ENCODE data around the gene SH3TC1.

Gene SH3TC1

DNA sequence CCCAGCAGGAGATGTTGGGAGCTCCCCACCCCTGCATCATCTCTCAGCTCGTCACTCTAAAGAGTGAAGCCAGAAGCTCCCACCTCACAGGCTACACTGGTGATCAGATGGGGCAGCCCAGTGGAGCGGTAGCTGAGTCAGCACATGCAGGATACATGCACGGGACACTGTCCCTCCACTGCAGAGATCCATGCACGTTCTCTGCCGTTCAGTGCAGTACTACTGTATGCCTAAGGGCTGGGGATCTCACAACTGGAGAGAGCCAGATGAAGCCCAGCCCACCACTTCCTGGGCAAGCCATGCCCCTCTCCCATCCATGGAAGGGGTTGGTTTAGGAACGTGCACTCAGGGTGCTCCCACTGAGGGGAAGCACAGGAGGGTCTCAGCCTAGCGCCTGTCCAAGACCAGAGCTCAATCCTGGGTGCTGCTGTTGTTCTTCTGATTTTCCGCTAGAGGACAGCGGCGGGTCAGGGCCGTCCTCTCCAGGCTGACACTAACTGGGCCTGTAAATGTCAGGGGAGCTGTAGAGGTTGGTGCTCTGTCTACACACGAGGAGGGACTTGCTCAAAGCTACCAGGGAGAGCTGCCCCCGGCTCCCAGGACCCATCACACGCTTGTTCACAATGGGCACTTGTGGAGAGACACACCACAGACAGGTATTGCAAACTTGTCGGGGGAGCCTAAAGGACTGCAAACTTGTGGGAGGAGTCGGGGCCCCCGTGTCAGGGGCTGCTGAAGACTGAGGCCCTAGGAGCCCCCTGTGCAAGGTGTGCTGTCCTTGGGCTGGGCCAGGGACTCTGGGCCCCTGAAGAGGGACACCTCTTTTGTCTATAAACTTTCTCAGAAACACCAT is 22.3 kb upstream of the SH3TC1 start:
- Histone ChIP-seq H3K79me2 (ENCODE audit: control insufficient read depth, insufficient read depth, low read length) (no peaks in the 10 kb centered on the region), H4K8ac (ENCODE audit: low read depth, low read length) (no peak overlapping the region), H2BK5ac (ENCODE audit: low read length) (no peak overlapping the region), H3K23ac (ENCODE audit: low read length) (no peak overlapping the region), H3K56ac (ENCODE audit: low read length) (no peak overlapping the region), H3K4me1 (ENCODE audit: control insufficient read depth, low read depth, low read length) (no peaks in the 10 kb centered on the region), H3K79me1 (ENCODE audit: low read length) (no peaks in the 10 kb centered on the region), H3K18ac (ENCODE audit: low read length) (no peak overlapping the region), H3K27me3 (ENCODE audit: insufficient read depth, low read length, poor library complexity) (no peaks in the 10 kb centered on the region), H2BK15ac (replicated peaks; ENCODE audit: low read depth) (no peak overlapping the region), H3K4ac (ENCODE audit: low read depth, low read length) (no peak overlapping the region), H3K36me3 (ENCODE audit: control insufficient read depth, insufficient read depth, low read length) (no peaks in the 10 kb centered on the region), H2BK120ac (ENCODE audit: low read depth, low read length) (no peak overlapping the region), H3K9ac (ENCODE audit: low read length) (no peak overlapping the region), H3K4me2 (ENCODE audit: low read length) (no peak overlapping the region), H3K27ac (ENCODE audit: low read depth, low read length) (no peak overlapping the region), H3K4me3 (ENCODE audit: low read length) (no peak overlapping the region), H2AK5ac (ENCODE audit: low read length) (no peak overlapping the region), H4K5ac (ENCODE audit: low read length) (no peak overlapping the region)
- no CpG with 5 or more reads among the region's 17 CpGs for WGBS (ENCODE audit: extremely low coverage, insufficient coverage, low lambda C conversion rate)
- peak; percentile 82 for DNase-seq

DNA sequence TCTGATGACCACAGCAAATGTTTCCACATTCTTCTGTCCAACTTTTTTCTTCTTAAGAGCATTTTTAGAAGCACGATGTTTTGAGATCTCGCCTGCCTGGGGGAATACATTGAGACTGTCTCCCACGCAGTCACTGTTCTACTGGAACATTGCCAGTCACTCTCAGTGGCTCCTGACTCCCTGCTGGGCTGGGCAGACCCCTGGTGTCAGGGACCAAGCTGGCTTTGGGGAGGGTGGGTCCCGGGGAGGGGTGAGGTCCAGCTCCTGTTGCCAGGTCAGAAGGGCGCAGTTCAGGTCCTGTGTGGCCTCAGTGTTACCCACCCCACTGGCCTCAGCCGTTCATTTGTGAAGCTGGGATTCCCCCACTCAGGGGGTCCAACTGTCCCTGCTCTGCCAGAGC is 21.5 kb upstream of the SH3TC1 start:
- H3K27me3 ChIP-seq (ENCODE audit: insufficient read depth, low read length, poor library complexity): no peaks in the 10 kb centered on the region
- no peak overlapping the region for H2BK15ac ChIP-seq (replicated peaks; ENCODE audit: low read depth)
- H3K23ac ChIP-seq (ENCODE audit: low read length): no peak overlapping the region
- no peak overlapping the region for H3K27ac ChIP-seq (ENCODE audit: low read depth, low read length)
- no peak overlapping the region for H2BK120ac ChIP-seq (ENCODE audit: low read depth, low read length)
- no peaks in the 10 kb centered on the region for H3K79me2 ChIP-seq (ENCODE audit: control insufficient read depth, insufficient read depth, low read length)
- no peak overlapping the region for H4K5ac ChIP-seq (ENCODE audit: low read length)
- no peaks in the 10 kb centered on the region for H3K4me1 ChIP-seq (ENCODE audit: control insufficient read depth, low read depth, low read length)
- H3K36me3 ChIP-seq (ENCODE audit: control insufficient read depth, insufficient read depth, low read length): no peaks in the 10 kb centered on the region
- no peaks in the 10 kb centered on the region for H3K79me1 ChIP-seq (ENCODE audit: low read length)
- WGBS (ENCODE audit: extremely low coverage, insufficient coverage, low lambda C conversion rate): no CpG with 5 or more reads among the region's 6 CpGs
- no peak for DNase-seq
- H3K56ac ChIP-seq (ENCODE audit: low read length): no peak overlapping the region
- H2AK5ac ChIP-seq (ENCODE audit: low read length): no peak overlapping the region
- H3K4me3 ChIP-seq (ENCODE audit: low read length): no peak overlapping the region
- no peak overlapping the region for H3K4ac ChIP-seq (ENCODE audit: low read depth, low read length)
- H3K9ac ChIP-seq (ENCODE audit: low read length): no peak overlapping the region
- no peak overlapping the region for H3K18ac ChIP-seq (ENCODE audit: low read length)
- H4K8ac ChIP-seq (ENCODE audit: low read depth, low read length): no peak overlapping the region
- no peak overlapping the region for H2BK5ac ChIP-seq (ENCODE audit: low read length)
- H3K4me2 ChIP-seq (ENCODE audit: low read length): no peak overlapping the region

DNA sequence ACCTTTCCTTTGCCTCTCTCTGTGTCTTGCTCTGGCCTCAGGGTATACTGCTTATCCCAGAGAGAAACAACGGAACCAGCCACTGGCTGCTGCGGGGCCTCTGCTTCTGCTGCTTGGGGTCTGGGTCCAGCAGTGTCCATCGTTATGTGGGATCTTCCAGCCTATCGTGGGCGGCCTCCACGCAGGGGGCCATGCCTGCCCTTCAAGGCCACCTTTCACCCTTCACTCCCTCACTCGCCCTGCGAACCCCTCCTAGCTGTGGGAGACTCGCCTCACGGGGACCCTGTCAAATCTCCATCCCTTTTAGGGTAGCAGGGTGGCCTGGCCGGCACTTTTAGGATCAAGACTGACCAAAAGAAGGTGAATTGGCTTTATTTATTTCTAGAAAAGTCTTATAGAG is 21.1 kb upstream of the SH3TC1 start:
- no peak for DNase-seq
- H3K36me3 ChIP-seq (ENCODE audit: control insufficient read depth, insufficient read depth, low read length): no peaks in the 10 kb centered on the region
- no peak overlapping the region for H3K23ac ChIP-seq (ENCODE audit: low read length)
- no peak overlapping the region for H3K27ac ChIP-seq (ENCODE audit: low read depth, low read length)
- no peaks in the 10 kb centered on the region for H3K79me2 ChIP-seq (ENCODE audit: control insufficient read depth, insufficient read depth, low read length)
- H3K9ac ChIP-seq (ENCODE audit: low read length): no peak overlapping the region
- H3K4me1 ChIP-seq (ENCODE audit: control insufficient read depth, low read depth, low read length): no peaks in the 10 kb centered on the region
- H4K5ac ChIP-seq (ENCODE audit: low read length): no peak overlapping the region
- no peak overlapping the region for H3K4me3 ChIP-seq (ENCODE audit: low read length)
- H2BK15ac ChIP-seq (replicated peaks; ENCODE audit: low read depth): no peak overlapping the region
- H4K8ac ChIP-seq (ENCODE audit: low read depth, low read length): no peak overlapping the region
- no CpG with 5 or more reads among the region's 11 CpGs for WGBS (ENCODE audit: extremely low coverage, insufficient coverage, low lambda C conversion rate)
- H2AK5ac ChIP-seq (ENCODE audit: low read length): no peak overlapping the region
- H3K4me2 ChIP-seq (ENCODE audit: low read length): no peak overlapping the region
- no peak overlapping the region for H3K4ac ChIP-seq (ENCODE audit: low read depth, low read length)
- no peaks in the 10 kb centered on the region for H3K27me3 ChIP-seq (ENCODE audit: insufficient read depth, low read length, poor library complexity)
- no peak overlapping the region for H3K56ac ChIP-seq (ENCODE audit: low read length)
- no peak overlapping the region for H3K18ac ChIP-seq (ENCODE audit: low read length)
- no peak overlapping the region for H2BK120ac ChIP-seq (ENCODE audit: low read depth, low read length)
- H3K79me1 ChIP-seq (ENCODE audit: low read length): no peaks in the 10 kb centered on the region
- H2BK5ac ChIP-seq (ENCODE audit: low read length): no peak overlapping the region

DNA sequence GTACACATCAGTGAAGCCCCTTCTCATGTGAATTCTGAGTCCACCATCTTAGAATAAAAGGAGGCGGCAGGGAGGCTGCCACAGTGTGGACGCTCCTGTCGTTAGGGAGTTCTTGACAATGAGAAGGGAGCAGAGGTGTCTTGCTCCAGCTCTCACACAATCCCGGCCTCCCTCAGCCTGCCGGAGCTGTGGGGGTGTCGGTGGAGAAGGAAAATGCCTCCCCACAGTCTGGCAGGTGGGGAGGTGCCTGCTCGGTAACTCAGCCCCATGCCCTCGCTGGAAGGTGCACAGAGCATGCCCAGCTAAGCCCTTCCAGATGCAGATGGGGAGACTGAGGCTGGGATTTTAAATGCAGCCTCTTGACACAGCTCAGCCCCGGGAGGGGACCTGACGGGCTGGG is 20.0 kb upstream of the SH3TC1 start:
- Histone ChIP-seq H3K23ac (ENCODE audit: low read length) (no peak overlapping the region), H2BK5ac (ENCODE audit: low read length) (no peak overlapping the region), H2BK120ac (ENCODE audit: low read depth, low read length) (no peak overlapping the region), H2AK5ac (ENCODE audit: low read length) (no peak overlapping the region), H3K4me1 (ENCODE audit: control insufficient read depth, low read depth, low read length) (no peaks in the 10 kb centered on the region), H2BK15ac (replicated peaks; ENCODE audit: low read depth) (no peak overlapping the region), H4K5ac (ENCODE audit: low read length) (no peak overlapping the region), H3K9ac (ENCODE audit: low read length) (no peak overlapping the region), H3K4ac (ENCODE audit: low read depth, low read length) (no peak overlapping the region), H3K27me3 (ENCODE audit: insufficient read depth, low read length, poor library complexity) (no peaks in the 10 kb centered on the region), H3K27ac (ENCODE audit: low read depth, low read length) (no peak overlapping the region), H3K79me1 (ENCODE audit: low read length) (no peaks in the 10 kb centered on the region), H3K56ac (ENCODE audit: low read length) (no peak overlapping the region), H3K4me2 (ENCODE audit: low read length) (no peak overlapping the region), H3K79me2 (ENCODE audit: control insufficient read depth, insufficient read depth, low read length) (no peaks in the 10 kb centered on the region), H4K8ac (ENCODE audit: low read depth, low read length) (no peak overlapping the region), H3K4me3 (ENCODE audit: low read length) (no peak overlapping the region), H3K18ac (ENCODE audit: low read length) (no peak overlapping the region), H3K36me3 (ENCODE audit: control insufficient read depth, insufficient read depth, low read length) (no peaks in the 10 kb centered on the region)
- DNase-seq: no peak
- no CpG with 5 or more reads among the region's 10 CpGs for WGBS (ENCODE audit: extremely low coverage, insufficient coverage, low lambda C conversion rate)

DNA sequence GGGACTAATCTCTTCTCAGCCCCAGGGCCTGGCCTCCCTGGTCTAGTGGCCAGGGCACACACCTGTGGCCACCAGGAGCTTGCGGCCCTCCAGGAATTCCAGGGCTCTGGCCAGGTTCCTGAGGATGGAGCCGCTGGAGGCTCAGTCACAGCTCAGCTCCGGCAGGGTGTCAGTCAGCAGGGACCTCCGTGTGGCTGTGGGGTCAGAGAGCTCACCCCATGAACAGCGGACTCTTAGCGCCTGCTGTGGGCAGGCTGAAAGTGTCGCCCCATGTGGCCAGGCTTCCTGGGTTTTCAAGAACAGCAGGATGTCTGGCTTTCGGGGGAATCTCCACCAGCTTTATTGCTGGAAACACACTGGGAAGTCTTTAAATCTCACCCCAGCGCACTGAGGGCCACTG is 19.3 kb upstream of the SH3TC1 start:
- H3K23ac ChIP-seq (ENCODE audit: low read length): no peak overlapping the region
- H3K9ac ChIP-seq (ENCODE audit: low read length): no peak overlapping the region
- no peak overlapping the region for H3K27ac ChIP-seq (ENCODE audit: low read depth, low read length)
- H4K5ac ChIP-seq (ENCODE audit: low read length): no peak overlapping the region
- no peak overlapping the region for H2BK5ac ChIP-seq (ENCODE audit: low read length)
- H3K36me3 ChIP-seq (ENCODE audit: control insufficient read depth, insufficient read depth, low read length): no peaks in the 10 kb centered on the region
- no peaks in the 10 kb centered on the region for H3K27me3 ChIP-seq (ENCODE audit: insufficient read depth, low read length, poor library complexity)
- no peak for DNase-seq
- H3K56ac ChIP-seq (ENCODE audit: low read length): no peak overlapping the region
- no peak overlapping the region for H2AK5ac ChIP-seq (ENCODE audit: low read length)
- H4K8ac ChIP-seq (ENCODE audit: low read depth, low read length): no peak overlapping the region
- no peak overlapping the region for H3K4me3 ChIP-seq (ENCODE audit: low read length)
- H3K79me1 ChIP-seq (ENCODE audit: low read length): no peaks in the 10 kb centered on the region
- H3K4ac ChIP-seq (ENCODE audit: low read depth, low read length): no peak overlapping the region
- H3K79me2 ChIP-seq (ENCODE audit: control insufficient read depth, insufficient read depth, low read length): no peaks in the 10 kb centered on the region
- no peak overlapping the region for H3K18ac ChIP-seq (ENCODE audit: low read length)
- H3K4me2 ChIP-seq (ENCODE audit: low read length): no peak overlapping the region
- no peaks in the 10 kb centered on the region for H3K4me1 ChIP-seq (ENCODE audit: control insufficient read depth, low read depth, low read length)
- no CpG with 5 or more reads among the region's 9 CpGs for WGBS (ENCODE audit: extremely low coverage, insufficient coverage, low lambda C conversion rate)
- H2BK15ac ChIP-seq (replicated peaks; ENCODE audit: low read depth): no peak overlapping the region
- H2BK120ac ChIP-seq (ENCODE audit: low read depth, low read length): no peak overlapping the region
